ENCODE measurements around the gene COX5B.
"Not testable (repeated sequence)": the region's sequence is repeated elsewhere in the genome, so short reads cannot be mapped to it uniquely, and the experiment has no call there.

Gene COX5B

GRCh38 chr2:97625354-97626048, 20.4 kb upstream of the COX5B start:
- H3K4me3 ChIP-seq (ENCODE audit: low read length, poor library complexity, severe bottlenecking); H3K9ac ChIP-seq (ENCODE audit: low read depth, low read length, poor library complexity, severe bottlenecking); H2AFZ ChIP-seq (ENCODE audit: low read length): not testable (repeated sequence)

GRCh38 chr2:97626049-97626430, 19.8 kb upstream of the COX5B start:
- not testable (repeated sequence) for H2AFZ ChIP-seq (ENCODE audit: low read length); H3K4me2 ChIP-seq (ENCODE audit: low read depth, low read length, poor library complexity, severe bottlenecking)

More at GRCh38 chr2:97625354-97626048, 20.4 kb upstream of the COX5B start:
- H3F3A ChIP-seq (ENCODE audit: low read depth); H3K9me3 ChIP-seq (ENCODE audit: insufficient read depth, low read depth, low read length); H3K27me3 ChIP-seq (ENCODE audit: insufficient read depth, low read length, poor library complexity, severe bottlenecking); H4K20me1 ChIP-seq (ENCODE audit: insufficient read depth, low read length, poor library complexity, severe bottlenecking); H3K9me2 ChIP-seq (replicated peaks; ENCODE audit: low read depth, low read length); H3K4me1 ChIP-seq (ENCODE audit: insufficient read depth, low read length, poor library complexity, severe bottlenecking); H3K36me3 ChIP-seq (ENCODE audit: insufficient read depth, low read length); H3K79me2 ChIP-seq (ENCODE audit: insufficient read depth, low read length); H3K4me2 ChIP-seq (ENCODE audit: low read depth, low read length, poor library complexity, severe bottlenecking): not testable (repeated sequence)

GRCh38 chr2:97644023-97644717, 1.7 kb upstream of the COX5B start:
- Histone ChIP-seq H3K36me3 (ENCODE audit: insufficient read depth, low read length) (peaks cover 16% of the 10 kb centered on the region; the same call in 1 of the 2 replicates), H3F3A (ENCODE audit: low read depth) (no peaks in the 10 kb centered on the region), H3K4me3 (ENCODE audit: low read length, poor library complexity, severe bottlenecking) (no peak overlapping the region), H3K27me3 (ENCODE audit: insufficient read depth, low read length, poor library complexity, severe bottlenecking) (no peaks in the 10 kb centered on the region), H3K4me2 (ENCODE audit: low read depth, low read length, poor library complexity, severe bottlenecking) (peak overlapping the region; percentile 81), H2AFZ (ENCODE audit: low read length) (no peak overlapping the region), H3K9me3 (ENCODE audit: insufficient read depth, low read depth, low read length) (no peaks in the 10 kb centered on the region), H3K9ac (ENCODE audit: low read depth, low read length, poor library complexity, severe bottlenecking) (peak overlapping the region; percentile 95), H4K20me1 (ENCODE audit: insufficient read depth, low read length, poor library complexity, severe bottlenecking) (peaks cover 15% of the 10 kb centered on the region), H3K4me1 (ENCODE audit: insufficient read depth, low read length, poor library complexity, severe bottlenecking) (peaks cover 20% of the 10 kb centered on the region), H3K79me2 (ENCODE audit: insufficient read depth, low read length) (peaks cover 27% of the 10 kb centered on the region), H3K9me2 (replicated peaks; ENCODE audit: low read depth, low read length) (no peaks in the 10 kb centered on the region)
- TF ChIP-seq EZH2phosphoT487 (IDR thresholded peaks at IDR 0.05; ENCODE audit: borderline replicate concordance): no peak
- no peak for TF ChIP-seq CTCF (conservative IDR thresholded peaks at IDR 0.05; ENCODE audit: low read length)

More at GRCh38 chr2:97626049-97626430, 19.8 kb upstream of the COX5B start:
- not testable (repeated sequence) for H3K27me3 ChIP-seq (ENCODE audit: insufficient read depth, low read length, poor library complexity, severe bottlenecking); H3K4me1 ChIP-seq (ENCODE audit: insufficient read depth, low read length, poor library complexity, severe bottlenecking); H3K9ac ChIP-seq (ENCODE audit: low read depth, low read length, poor library complexity, severe bottlenecking); H3K9me3 ChIP-seq (ENCODE audit: insufficient read depth, low read depth, low read length); H3F3A ChIP-seq (ENCODE audit: low read depth); H4K20me1 ChIP-seq (ENCODE audit: insufficient read depth, low read length, poor library complexity, severe bottlenecking); H3K9me2 ChIP-seq (replicated peaks; ENCODE audit: low read depth, low read length); H3K79me2 ChIP-seq (ENCODE audit: insufficient read depth, low read length); H3K4me3 ChIP-seq (ENCODE audit: low read length, poor library complexity, severe bottlenecking); H3K36me3 ChIP-seq (ENCODE audit: insufficient read depth, low read length)

GRCh38 chr2:97645112-97645694, 659 bp upstream of the COX5B start:
- Histone ChIP-seq H3K79me2 (ENCODE audit: insufficient read depth, low read length) (peaks cover 27% of the 10 kb centered on the region), H3K4me1 (ENCODE audit: insufficient read depth, low read length, poor library complexity, severe bottlenecking) (peaks cover 20% of the 10 kb centered on the region), H3K9ac (ENCODE audit: low read depth, low read length, poor library complexity, severe bottlenecking) (peak overlapping the region; percentile 95), H3K9me2 (replicated peaks; ENCODE audit: low read depth, low read length) (no peaks in the 10 kb centered on the region), H4K20me1 (ENCODE audit: insufficient read depth, low read length, poor library complexity, severe bottlenecking) (peaks cover 15% of the 10 kb centered on the region), H2AFZ (ENCODE audit: low read length) (peak overlapping the region; percentile 83), H3K36me3 (ENCODE audit: insufficient read depth, low read length) (peaks cover 16% of the 10 kb centered on the region; the same call in 1 of the 2 replicates), H3K4me2 (ENCODE audit: low read depth, low read length, poor library complexity, severe bottlenecking) (peak overlapping the region; percentile 81), H3K9me3 (ENCODE audit: insufficient read depth, low read depth, low read length) (no peaks in the 10 kb centered on the region), H3K4me3 (ENCODE audit: low read length, poor library complexity, severe bottlenecking) (peak overlapping the region; percentile 80), H3K27me3 (ENCODE audit: insufficient read depth, low read length, poor library complexity, severe bottlenecking) (no peaks in the 10 kb centered on the region), H3F3A (ENCODE audit: low read depth) (no peaks in the 10 kb centered on the region)
- TF ChIP-seq CTCF (conservative IDR thresholded peaks at IDR 0.05; ENCODE audit: low read length): no peak
- no peak for TF ChIP-seq EZH2phosphoT487 (IDR thresholded peaks at IDR 0.05; ENCODE audit: borderline replicate concordance)

Data from Loucy (cell line).